ENCODE measurements around the gene FAM241B. TPM values are rescaled to one million over a fixed set of nuclear protein-coding genes. Genes with fewer than 3 reads are reported as not detected.

The FAM241B gene
- polyA plus RNA-seq, 1 donor from 2014 or later, result 135 TPM

DNA sequence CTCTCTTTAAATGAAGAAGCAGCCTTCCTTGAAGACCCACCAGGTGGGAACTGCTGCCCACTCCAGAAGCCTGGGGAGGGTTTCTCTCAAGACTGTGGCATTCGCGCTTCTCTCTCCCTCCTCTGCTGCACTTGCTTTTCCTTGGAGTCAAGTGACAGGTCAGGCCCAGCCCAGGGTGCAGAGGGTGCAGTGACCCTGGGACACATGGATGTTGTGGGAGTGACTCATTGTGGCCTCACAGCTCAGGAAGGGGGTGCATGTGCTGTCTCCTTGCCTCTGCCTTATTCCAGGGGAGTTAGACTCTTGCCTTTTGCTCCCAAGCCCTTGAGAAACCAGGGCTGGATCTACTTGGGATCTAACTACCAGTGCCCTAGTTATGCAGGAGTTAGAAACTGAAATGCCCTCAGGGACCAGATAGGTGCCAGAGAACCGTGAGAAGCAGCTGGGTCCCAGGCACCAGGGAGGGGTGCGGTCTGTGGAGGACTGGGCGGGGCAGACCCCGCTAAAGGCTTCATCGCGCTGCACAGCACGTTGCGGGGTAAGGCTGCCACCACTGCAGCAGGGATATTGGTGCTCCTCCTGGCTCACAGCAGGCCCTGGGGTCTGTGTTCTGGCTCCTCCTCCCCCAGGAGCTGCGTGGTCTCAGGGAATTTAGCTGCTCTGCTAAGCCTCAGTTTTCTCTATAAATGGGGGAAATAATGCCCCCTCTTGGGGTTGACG is 11.4 kb downstream of the FAM241B start:
- Histone ChIP-seq H3K9me2 (ENCODE audit: insufficient read depth, low read length) (no peaks in the 10 kb centered on the region), H3K27me3 (ENCODE audit: insufficient read depth, low read depth, low read length) (no peaks in the 10 kb centered on the region), H4K20me1 (ENCODE audit: insufficient read depth) (no peaks in the 10 kb centered on the region), H3F3A (ENCODE audit: insufficient read depth, low read length, poor library complexity, severe bottlenecking) (peaks cover 4% of the 10 kb centered on the region), H2AFZ (ENCODE audit: low read depth, low read length) (no peak overlapping the region), H3K9me3 (ENCODE audit: low read length) (no peaks in the 10 kb centered on the region), H3K79me2 (replicated peaks; ENCODE audit: insufficient read depth, low read length) (no peaks in the 10 kb centered on the region), H3K36me3 (ENCODE audit: insufficient read depth, low read length) (no peaks in the 10 kb centered on the region), H3K4me2 (ENCODE audit: low read length) (no peak overlapping the region), H3K27ac (ENCODE audit: low read length) (no peak overlapping the region), H3K4me3 (ENCODE audit: low read length) (no peak overlapping the region), H3K9ac (ENCODE audit: low read length) (no peak overlapping the region)
- TF ChIP-seq POLR2AphosphoS5 (IDR thresholded peaks at IDR 0.05), result no peak
- TF ChIP-seq, protein P1, sequence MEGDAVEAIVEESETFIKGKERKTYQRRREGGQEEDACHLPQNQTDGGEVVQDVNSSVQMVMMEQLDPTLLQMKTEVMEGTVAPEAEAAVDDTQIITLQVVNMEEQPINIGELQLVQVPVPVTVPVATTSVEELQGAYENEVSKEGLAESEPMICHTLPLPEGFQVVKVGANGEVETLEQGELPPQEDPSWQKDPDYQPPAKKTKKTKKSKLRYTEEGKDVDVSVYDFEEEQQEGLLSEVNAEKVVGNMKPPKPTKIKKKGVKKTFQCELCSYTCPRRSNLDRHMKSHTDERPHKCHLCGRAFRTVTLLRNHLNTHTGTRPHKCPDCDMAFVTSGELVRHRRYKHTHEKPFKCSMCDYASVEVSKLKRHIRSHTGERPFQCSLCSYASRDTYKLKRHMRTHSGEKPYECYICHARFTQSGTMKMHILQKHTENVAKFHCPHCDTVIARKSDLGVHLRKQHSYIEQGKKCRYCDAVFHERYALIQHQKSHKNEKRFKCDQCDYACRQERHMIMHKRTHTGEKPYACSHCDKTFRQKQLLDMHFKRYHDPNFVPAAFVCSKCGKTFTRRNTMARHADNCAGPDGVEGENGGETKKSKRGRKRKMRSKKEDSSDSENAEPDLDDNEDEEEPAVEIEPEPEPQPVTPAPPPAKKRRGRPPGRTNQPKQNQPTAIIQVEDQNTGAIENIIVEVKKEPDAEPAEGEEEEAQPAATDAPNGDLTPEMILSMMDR (IDR thresholded peaks at IDR 0.05; ENCODE audit: poor library complexity, severe bottlenecking), result no peak
- TF ChIP-seq, protein P2, sequence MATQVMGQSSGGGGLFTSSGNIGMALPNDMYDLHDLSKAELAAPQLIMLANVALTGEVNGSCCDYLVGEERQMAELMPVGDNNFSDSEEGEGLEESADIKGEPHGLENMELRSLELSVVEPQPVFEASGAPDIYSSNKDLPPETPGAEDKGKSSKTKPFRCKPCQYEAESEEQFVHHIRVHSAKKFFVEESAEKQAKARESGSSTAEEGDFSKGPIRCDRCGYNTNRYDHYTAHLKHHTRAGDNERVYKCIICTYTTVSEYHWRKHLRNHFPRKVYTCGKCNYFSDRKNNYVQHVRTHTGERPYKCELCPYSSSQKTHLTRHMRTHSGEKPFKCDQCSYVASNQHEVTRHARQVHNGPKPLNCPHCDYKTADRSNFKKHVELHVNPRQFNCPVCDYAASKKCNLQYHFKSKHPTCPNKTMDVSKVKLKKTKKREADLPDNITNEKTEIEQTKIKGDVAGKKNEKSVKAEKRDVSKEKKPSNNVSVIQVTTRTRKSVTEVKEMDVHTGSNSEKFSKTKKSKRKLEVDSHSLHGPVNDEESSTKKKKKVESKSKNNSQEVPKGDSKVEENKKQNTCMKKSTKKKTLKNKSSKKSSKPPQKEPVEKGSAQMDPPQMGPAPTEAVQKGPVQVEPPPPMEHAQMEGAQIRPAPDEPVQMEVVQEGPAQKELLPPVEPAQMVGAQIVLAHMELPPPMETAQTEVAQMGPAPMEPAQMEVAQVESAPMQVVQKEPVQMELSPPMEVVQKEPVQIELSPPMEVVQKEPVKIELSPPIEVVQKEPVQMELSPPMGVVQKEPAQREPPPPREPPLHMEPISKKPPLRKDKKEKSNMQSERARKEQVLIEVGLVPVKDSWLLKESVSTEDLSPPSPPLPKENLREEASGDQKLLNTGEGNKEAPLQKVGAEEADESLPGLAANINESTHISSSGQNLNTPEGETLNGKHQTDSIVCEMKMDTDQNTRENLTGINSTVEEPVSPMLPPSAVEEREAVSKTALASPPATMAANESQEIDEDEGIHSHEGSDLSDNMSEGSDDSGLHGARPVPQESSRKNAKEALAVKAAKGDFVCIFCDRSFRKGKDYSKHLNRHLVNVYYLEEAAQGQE (IDR thresholded peaks at IDR 0.05; ENCODE audit: borderline replicate concordance), result no peak
- no peak for TF ChIP-seq SMC3 (conservative IDR thresholded peaks at IDR 0.05; ENCODE audit: poor library complexity)
- TF ChIP-seq MXI1 (conservative IDR thresholded peaks at IDR 0.05; ENCODE audit: poor library complexity, severe bottlenecking), result no peak
- TF ChIP-seq RAD21 (conservative IDR thresholded peaks at IDR 0.05), result no peak
- no peak for TF ChIP-seq EZH2 (IDR thresholded peaks at IDR 0.05; ENCODE audit: borderline replicate concordance, insufficient read depth, low read length, poor library complexity, severe bottlenecking)
- no peak for TF ChIP-seq TAF1 (IDR thresholded peaks at IDR 0.05; ENCODE audit: low read depth)
- TF ChIP-seq EP300 (conservative IDR thresholded peaks at IDR 0.05; ENCODE audit: poor library complexity, severe bottlenecking), result no peak

DNA sequence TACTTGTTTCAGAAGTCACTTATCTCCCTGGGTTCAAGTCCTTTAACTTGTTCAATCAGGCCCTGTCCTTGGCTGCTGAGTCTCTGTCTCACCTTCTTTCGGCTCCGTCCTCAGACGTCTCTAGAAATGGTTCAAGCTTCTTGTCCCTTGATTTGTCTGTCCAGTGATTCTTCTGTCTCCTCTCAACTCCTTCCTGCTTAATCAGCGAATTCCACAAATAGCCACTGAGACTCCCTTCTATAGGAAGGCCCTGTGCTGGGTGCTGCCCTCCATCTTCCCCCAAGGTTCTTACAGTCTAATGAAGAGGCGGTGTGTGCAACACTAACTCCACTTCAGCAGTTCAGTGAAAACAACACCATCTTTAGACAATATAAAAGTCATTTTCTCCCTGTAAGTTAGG is 12.7 kb downstream of the FAM241B start:
- no peaks in the 10 kb centered on the region for H3K27me3 ChIP-seq (ENCODE audit: insufficient read depth, low read depth, low read length)
- no peak overlapping the region for H3K4me3 ChIP-seq (ENCODE audit: low read length)
- H3K79me2 ChIP-seq (replicated peaks; ENCODE audit: insufficient read depth, low read length), result no peaks in the 10 kb centered on the region
- H2AFZ ChIP-seq (ENCODE audit: low read depth, low read length), result no peak overlapping the region
- peaks cover 4% of the 10 kb centered on the region for H3F3A ChIP-seq (ENCODE audit: insufficient read depth, low read length, poor library complexity, severe bottlenecking)
- no peaks in the 10 kb centered on the region for H3K9me2 ChIP-seq (ENCODE audit: insufficient read depth, low read length)
- no peaks in the 10 kb centered on the region for H3K36me3 ChIP-seq (ENCODE audit: insufficient read depth, low read length)
- H4K20me1 ChIP-seq (ENCODE audit: insufficient read depth), result no peaks in the 10 kb centered on the region
- H3K4me2 ChIP-seq (ENCODE audit: low read length), result no peak overlapping the region
- no peak overlapping the region for H3K27ac ChIP-seq (ENCODE audit: low read length)
- no peak for TF ChIP-seq RAD21 (conservative IDR thresholded peaks at IDR 0.05)
- no peak for TF ChIP-seq EP300 (conservative IDR thresholded peaks at IDR 0.05; ENCODE audit: poor library complexity, severe bottlenecking)
- no peak for TF ChIP-seq POLR2AphosphoS5 (IDR thresholded peaks at IDR 0.05)
- TF ChIP-seq EZH2 (IDR thresholded peaks at IDR 0.05; ENCODE audit: borderline replicate concordance, insufficient read depth, low read length, poor library complexity, severe bottlenecking), result no peak
- no peak for TF ChIP-seq TAF1 (IDR thresholded peaks at IDR 0.05; ENCODE audit: low read depth)
- TF ChIP-seq SMC3 (conservative IDR thresholded peaks at IDR 0.05; ENCODE audit: poor library complexity), result no peak
- TF ChIP-seq, protein P2 (IDR thresholded peaks at IDR 0.05; ENCODE audit: borderline replicate concordance), result no peak
- TF ChIP-seq, protein P1 (IDR thresholded peaks at IDR 0.05; ENCODE audit: poor library complexity, severe bottlenecking), result no peak
- TF ChIP-seq MXI1 (conservative IDR thresholded peaks at IDR 0.05; ENCODE audit: poor library complexity, severe bottlenecking), result no peak
- H3K9me3 ChIP-seq (ENCODE audit: low read length), result no peaks in the 10 kb centered on the region
- no peak overlapping the region for H3K9ac ChIP-seq (ENCODE audit: low read length)
